GM21737 (cell line): ENCODE measurements around the gene DHRS4L2.
"Not testable (repeated sequence)": the region's sequence is repeated elsewhere in the genome, so short reads cannot be mapped to it uniquely, and the experiment has no call there.

Experiments used
- ATAC-seq: cut with Tn5 transposase; IDR thresholded peaks from one replicate; pipeline ENCODE4 v1.9.1; 2021; ENCODE audit warnings: mild to moderate bottlenecking, moderate library complexity; ENCODE audit not compliant: unreplicated experiment

Gene DHRS4L2

GRCh38 chr14:23988607-23989363 lies at the start of gene DHRS4L2:
DHRS4L2 (plus strand) TSS chr14:23988929; CDS start chr14:23988948, 19 bp downstream.
- ATAC-seq: peak; percentile 95

- no peak for ATAC-seq
Observed at GRCh38 chr14:23939607-23940326, 49.0 kb upstream of the DHRS4L2 start.

DNA sequence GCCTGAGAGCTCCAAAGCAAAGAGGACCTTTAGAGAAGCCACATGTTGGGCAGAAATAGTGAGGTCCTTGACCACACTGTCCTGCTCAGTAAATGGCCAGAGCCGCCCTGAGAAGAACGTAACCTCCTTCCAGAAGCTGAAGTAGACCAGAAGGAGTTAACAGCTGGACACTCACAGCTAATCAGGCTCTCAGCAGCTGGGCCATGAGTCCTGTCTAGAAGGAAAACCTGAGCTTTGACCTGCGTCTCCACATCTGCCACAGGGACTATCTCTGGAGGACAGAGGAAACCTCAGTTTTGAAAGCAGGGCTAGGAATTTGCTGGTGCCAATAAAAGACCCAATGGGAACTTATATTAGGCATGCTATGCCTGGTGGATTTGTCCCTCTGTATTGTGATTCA lies 47.5 kb upstream of the DHRS4L2 start:
- no peak for ATAC-seq

- no peak for ATAC-seq
Observed at GRCh38 chr14:23941669-23942068, 47.1 kb upstream of the DHRS4L2 start.

- no peak for ATAC-seq
Observed at GRCh38 chr14:23942587-23942986, 46.1 kb upstream of the DHRS4L2 start.

DNA sequence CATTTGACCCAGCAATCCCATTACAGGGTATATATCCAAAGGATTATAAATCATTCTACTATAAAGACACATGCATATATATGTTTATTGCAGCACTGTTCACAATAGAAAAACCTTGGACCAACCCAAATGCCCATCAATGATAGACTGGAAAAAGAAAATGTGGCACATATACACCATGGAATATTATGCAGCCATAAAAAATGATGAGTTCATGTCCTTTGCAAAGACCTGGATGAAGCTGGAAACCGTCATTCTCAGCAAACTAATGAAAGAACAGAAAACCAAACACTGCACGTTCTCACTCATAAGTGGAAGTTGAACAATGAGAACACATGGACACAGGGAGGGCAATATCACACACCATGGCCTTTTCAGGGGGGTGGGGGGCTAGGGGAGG lies 39.7 kb upstream of the DHRS4L2 start:
- not testable (repeated sequence) for ATAC-seq

- no peak for ATAC-seq
Observed at GRCh38 chr14:23950411-23951135, 38.2 kb upstream of the DHRS4L2 start.

DNA sequence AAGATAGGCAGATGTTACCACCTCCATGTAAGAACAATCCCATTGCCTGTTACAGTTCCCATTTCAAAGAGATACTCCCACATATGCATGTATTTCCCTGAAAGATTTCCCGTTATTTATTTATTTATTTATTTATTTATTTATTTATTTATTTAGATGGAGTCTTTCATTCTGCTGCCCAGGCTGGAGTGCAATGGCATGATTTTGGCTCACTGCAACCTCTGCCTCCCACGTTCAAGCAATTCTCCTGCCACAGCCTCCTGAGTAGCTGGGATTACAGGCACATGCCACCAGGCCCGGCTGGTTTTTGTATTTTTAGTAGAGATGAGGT lies 37.6 kb upstream of the DHRS4L2 start:
- not testable (repeated sequence) for ATAC-seq

- no peak for ATAC-seq
Observed at GRCh38 chr14:23951590-23952201, 37.0 kb upstream of the DHRS4L2 start.

- not testable (repeated sequence) for ATAC-seq
Observed at GRCh38 chr14:23953116-23953463, 35.6 kb upstream of the DHRS4L2 start.

- ATAC-seq: peak; percentile 91
Observed at GRCh38 chr14:23953464-23954278, 35.1 kb upstream of the DHRS4L2 start, which contains the start of gene DHRS4. DHRS4 (plus strand) TSS chr14:23953770; CDS start chr14:23953789, 19 bp downstream.

GRCh38 chr14:23954279-23954614 lies 34.5 kb upstream of the DHRS4L2 start:
- peak; percentile 23 for ATAC-seq

DNA sequence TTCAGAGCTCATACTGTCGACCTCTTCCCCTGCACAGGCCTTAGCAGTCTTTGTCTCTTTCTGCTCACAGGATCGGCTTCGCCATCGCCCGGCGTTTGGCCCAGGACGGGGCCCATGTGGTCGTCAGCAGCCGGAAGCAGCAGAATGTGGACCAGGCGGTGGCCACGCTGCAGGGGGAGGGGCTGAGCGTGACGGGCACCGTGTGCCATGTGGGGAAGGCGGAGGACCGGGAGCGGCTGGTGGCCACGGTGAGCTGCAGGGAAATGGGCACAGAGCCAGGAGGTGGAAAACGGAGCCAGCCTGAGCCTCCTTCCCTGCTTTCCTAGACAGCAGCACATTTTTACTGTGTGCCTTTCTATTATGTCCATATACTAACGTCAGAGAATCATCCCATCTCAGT lies 33.8 kb upstream of the DHRS4L2 start:
- not testable (repeated sequence) for ATAC-seq

DNA sequence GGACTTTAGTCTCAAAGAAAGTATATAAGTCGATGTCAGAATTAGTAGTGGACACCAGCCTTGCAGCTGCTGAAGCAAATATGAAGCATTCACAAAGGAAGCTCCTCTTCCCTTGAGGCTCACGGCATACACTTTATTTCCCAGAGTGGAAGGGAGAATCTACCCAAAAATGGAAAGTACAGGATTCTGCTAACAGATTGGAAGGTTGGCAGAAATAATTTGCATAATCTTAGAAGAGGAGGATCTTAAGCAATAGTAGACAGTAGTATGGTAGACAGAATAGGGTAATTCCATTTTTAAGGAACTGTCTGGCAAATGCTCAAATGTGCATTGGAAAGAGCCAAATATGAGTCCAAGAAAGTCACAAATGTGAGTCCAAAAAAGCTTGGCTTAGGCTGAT lies 32.9 kb upstream of the DHRS4L2 start:
- not testable (repeated sequence) for ATAC-seq

DNA sequence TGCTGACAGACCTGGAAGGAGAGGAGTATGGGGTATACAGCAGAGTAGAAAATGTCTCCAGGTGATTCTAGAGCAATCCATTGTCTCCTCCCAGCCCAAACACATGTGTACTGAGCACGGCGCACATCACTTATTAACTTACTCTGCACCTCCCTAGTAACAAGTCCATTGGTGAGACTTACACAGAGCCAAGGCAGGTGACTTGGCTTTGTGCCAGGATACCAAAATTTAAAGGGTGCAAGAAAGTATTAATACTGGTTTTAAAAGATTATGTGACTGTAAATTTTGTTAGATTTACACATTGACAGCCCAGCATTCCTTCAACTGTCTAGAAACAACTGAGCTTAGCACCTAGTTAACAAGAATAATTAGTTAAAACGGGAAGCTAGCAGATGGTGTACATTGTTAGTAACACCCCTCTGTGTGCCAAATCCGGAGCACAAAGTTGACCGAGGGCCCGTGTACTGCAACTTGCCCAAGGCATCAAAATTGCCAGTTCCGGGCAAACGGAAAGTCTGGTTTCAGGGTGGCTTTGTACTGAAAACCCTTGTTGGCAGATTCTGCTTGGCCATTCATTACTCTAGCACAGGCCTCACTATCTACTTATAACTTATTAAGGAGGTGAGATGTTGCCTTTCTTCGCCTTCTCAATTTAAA lies 30.7 kb upstream of the DHRS4L2 start:
- not testable (repeated sequence) for ATAC-seq

DNA sequence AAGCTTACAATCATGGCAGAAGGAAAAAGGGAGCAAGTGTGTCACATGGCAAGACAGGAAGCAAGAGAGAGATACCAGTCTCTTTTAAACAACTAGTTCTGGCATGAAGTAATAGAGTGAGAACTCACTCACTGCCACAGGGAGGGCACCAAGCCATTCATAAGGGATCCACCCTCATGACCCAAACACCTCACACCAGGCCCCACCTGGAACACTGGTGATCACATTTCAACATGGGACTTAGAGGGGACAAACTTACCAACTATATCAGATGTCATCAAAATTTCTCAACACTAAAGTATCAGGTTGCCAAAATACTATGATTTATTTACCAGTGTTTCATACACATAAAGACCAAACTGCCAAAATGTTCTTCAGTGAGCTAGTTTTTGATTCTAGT lies 27.8 kb upstream of the DHRS4L2 start:
- not testable (repeated sequence) for ATAC-seq

- not testable (repeated sequence) for ATAC-seq
Observed at GRCh38 chr14:23961704-23962103, 27.0 kb upstream of the DHRS4L2 start.

GRCh38 chr14:23969130-23969480 lies 19.6 kb upstream of the DHRS4L2 start:
- not testable (repeated sequence) for ATAC-seq

DNA sequence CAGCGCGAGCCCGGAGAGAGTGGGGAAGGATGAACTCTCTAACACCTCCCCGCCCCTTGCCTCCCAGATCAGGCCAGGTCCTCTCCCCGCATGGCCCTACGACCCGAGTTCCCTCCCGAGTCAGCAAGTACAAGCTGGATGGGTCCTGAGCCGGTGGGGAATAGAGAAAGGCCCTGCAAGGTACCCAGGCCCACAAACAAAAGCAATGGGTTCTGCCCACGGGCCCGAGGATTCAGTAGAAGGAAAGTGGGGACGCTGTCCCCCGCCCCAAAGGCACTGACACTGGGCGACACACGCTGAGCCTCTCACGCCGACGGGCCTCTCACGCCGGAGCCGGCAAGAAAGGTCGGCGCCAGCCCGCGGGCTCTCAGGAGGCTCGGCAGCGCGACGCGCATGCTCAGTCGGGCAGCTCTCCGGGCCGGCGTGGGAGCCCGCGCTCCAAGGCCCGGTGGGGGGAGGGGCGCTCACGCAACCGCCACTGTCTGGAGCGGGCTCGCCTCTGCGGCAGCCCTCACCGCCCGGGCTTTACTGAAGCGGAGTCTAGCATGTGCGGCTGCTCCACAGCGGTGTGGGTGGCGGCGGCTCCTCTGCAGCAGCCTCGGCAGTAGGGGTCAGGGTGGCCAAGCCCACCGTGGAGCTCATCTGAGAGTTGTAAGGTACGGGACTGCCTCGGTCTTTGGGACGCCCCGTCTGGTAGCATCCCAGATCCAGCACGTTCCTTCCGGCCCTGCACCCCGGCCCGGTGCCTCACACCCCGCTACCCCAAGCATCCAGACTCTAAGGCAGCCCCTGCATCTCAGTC lies 19.0 kb upstream of the DHRS4L2 start:
- peak; percentile 50 for ATAC-seq
